HG03571 (cell line): ENCODE measurements around the gene PLXNA3.
A peak's percentile ranks its signal among the peaks of the same experiment; 100 is the strongest.

Experiments
- ATAC-seq: cut with Tn5 transposase; IDR thresholded peaks from one replicate; pipeline ENCODE4 v1.9.1; 2021; ENCODE audit not compliant: unreplicated experiment

PLXNA3 gene

GRCh38 chrX:154458116-154458953, at the start of gene PLXNA3:
PLXNA3 (plus strand) TSS chrX:154458281; CDS start chrX:154460184, 1,903 bp downstream.
- peak; percentile 63 for ATAC-seq

- no peak for ATAC-seq
Observed at GRCh38 chrX:154408659-154409221, 49.3 kb upstream of the PLXNA3 start.

- ATAC-seq, result no peak
Observed at GRCh38 chrX:154409222-154409871, 48.7 kb upstream of the PLXNA3 start, which contains the start of gene DNASE1L1. DNASE1L1 (minus strand) TSS chrX:154409254; CDS start chrX:154405568, 3,686 bp downstream.

- peak; percentile 60 for ATAC-seq
Observed at GRCh38 chrX:154411981-154412340, 46.1 kb upstream of the PLXNA3 start.

- no peak for ATAC-seq
Observed at GRCh38 chrX:154412468-154412867, 45.6 kb upstream of the PLXNA3 start.

GRCh38 chrX:154413142-154413541, 44.9 kb upstream of the PLXNA3 start:
- ATAC-seq, result no peak

GRCh38 chrX:154417157-154417556, 40.9 kb upstream of the PLXNA3 start:
- ATAC-seq, result no peak

GRCh38 chrX:154419189-154419588, 38.9 kb upstream of the PLXNA3 start:
- ATAC-seq, result no peak

- no peak for ATAC-seq
Observed at GRCh38 chrX:154419688-154420401, 38.2 kb upstream of the PLXNA3 start.

GRCh38 chrX:154420402-154420756, 37.7 kb upstream of the PLXNA3 start:
- no peak for ATAC-seq

- ATAC-seq, result no peak
Observed at GRCh38 chrX:154426916-154427770, 30.9 kb upstream of the PLXNA3 start.

- ATAC-seq, result peak; percentile 96
Observed at GRCh38 chrX:154428176-154429171, 29.6 kb upstream of the PLXNA3 start, which contains the start of gene ATP6AP1. ATP6AP1 (plus strand) TSS chrX:154428677; CDS start chrX:154428693, 16 bp downstream.

- ATAC-seq, result no peak
Observed at GRCh38 chrX:154429711-154430110, 28.4 kb upstream of the PLXNA3 start.

- ATAC-seq, result no peak
Observed at GRCh38 chrX:154430479-154430878, 27.6 kb upstream of the PLXNA3 start.

- ATAC-seq, result no peak
Observed at GRCh38 chrX:154430916-154431315, 27.2 kb upstream of the PLXNA3 start.

GRCh38 chrX:154431341-154431740, 26.7 kb upstream of the PLXNA3 start:
- no peak for ATAC-seq

GRCh38 chrX:154432210-154432609, 25.9 kb upstream of the PLXNA3 start:
- ATAC-seq, result no peak

GRCh38 chrX:154433605-154434004, 24.5 kb upstream of the PLXNA3 start:
- no peak for ATAC-seq
